ENCODE data around the gene ENOSF1. TPM values are rescaled to one million over a fixed set of nuclear protein-coding genes. Genes with fewer than 3 reads are reported as not detected.

The ENOSF1 gene
- total RNA-seq = 19.7 and 21.7 TPM in 2 replicates

GRCh38 chr18:712401-713134 lies at the start of gene ENOSF1:
Gene ENOSF1, minus strand, starts transcription at chr18:712630. Its CDS starts 43 bp downstream, at chr18:712587.

GRCh38 chr18:657311-658000 lies 55.0 kb downstream of the ENOSF1 start, which contains the start of gene TYMS:
Gene TYMS, plus strand, starts transcription at chr18:657653. Its CDS starts 90 bp downstream, at chr18:657743.

Other genes starting within 250 kb of the ENOSF1 start
- 16.8 and 107 TPM in 2 replicates for gene COLEC12, start 211.9 kb downstream of the ENOSF1 start, total RNA-seq
- gene CETN1, start 132.2 kb downstream of the ENOSF1 start, total RNA-seq = not detected in 2 replicates
- not detected in 2 replicates for gene CLUL1, start 115.6 kb downstream of the ENOSF1 start, total RNA-seq
- gene TYMS, start 55.0 kb downstream of the ENOSF1 start, total RNA-seq = 3.2 and 6.6 TPM in 2 replicates
- 71.8 and 72.4 TPM in 2 replicates for gene YES1, start 99.6 kb upstream of the ENOSF1 start, total RNA-seq
- not detected in 2 replicates for gene ADCYAP1, start 192.2 kb upstream of the ENOSF1 start, total RNA-seq

All from pericardium fibroblast (primary cell).